ENCODE data around the gene GPN2. TPM values are rescaled to one million over a fixed set of nuclear protein-coding genes. Genes with fewer than 3 reads are reported as not detected.

Gene GPN2
- total and polyA plus RNA-seq, 4 donors = 9.5 to 12.7 (median 10.4) TPM

GRCh38 chr1:26921540-26922430 lies 31.7 kb upstream of the GPN2 start, which contains the start of gene NUDC:
Gene NUDC, plus strand, starts transcription at chr1:26921743. Its CDS starts 106 bp downstream, at chr1:26921849.
- no peaks in the 10 kb centered on the region for H3K9me3 ChIP-seq (ENCODE audit: control insufficient read depth in 4 of 4, low read length in 3 of 4)
- peak within 1 kb of the TSS; percentile 89 to 90 for H3K27ac ChIP-seq (ENCODE audit: low read depth in 1 of 2, low read length in 2 of 2)
- WGBS = under 1% methylated on average over 83 of the region's 83 CpGs

More at GRCh38 chr1:26921540-26922430, 31.7 kb upstream of the GPN2 start, which contains the start of gene NUDC:
- no peaks in the 10 kb centered on the region for H3K27me3 ChIP-seq (ENCODE audit: control insufficient read depth in 4 of 4, insufficient read depth in 4 of 4, low read length in 3 of 4)
- H3K36me3 ChIP-seq (ENCODE audit: control insufficient read depth in 4 of 4, insufficient read depth in 3 of 4, low read depth in 1 of 4, low read length in 3 of 4) = peaks cover 1 to 14% (median 11%) of the 10 kb centered on the region in 4 donors
- H3K4me1 ChIP-seq (ENCODE audit: control insufficient read depth in 4 of 4, insufficient read depth in 4 of 4, low read length in 3 of 4) = peaks cover 4 to 20% (median 12%) of the 10 kb centered on the region in 4 donors
- H3K9ac ChIP-seq (ENCODE audit: low read depth in 1 of 2, low read length in 2 of 2) = peak within 1 kb of the TSS; percentile 60 to 81
- peak within 1 kb of the TSS; percentile 71 to 88 (median 74) for H3K4me3 ChIP-seq (ENCODE audit: low read depth in 1 of 3, low read length in 3 of 3)
- TF ChIP-seq SP1 (IDR thresholded peaks at IDR 0.05) (peak; percentile 86), ZBTB33 (IDR thresholded peaks at IDR 0.05) (no peak), EGR1 (IDR thresholded peaks at IDR 0.05; ENCODE audit: low read depth in 2 of 2) (no peak), YY1 (IDR thresholded peaks at IDR 0.05) (peak; percentile 95), FOXA1 (IDR thresholded peaks at IDR 0.05) (peak; percentile 46), REST (IDR thresholded peaks at IDR 0.05) (peak; percentile 85), JUND (IDR thresholded peaks at IDR 0.05) (no peak), RXRA (IDR thresholded peaks at IDR 0.05) (peak; percentile 93 to 99), RAD21 (IDR thresholded peaks at IDR 0.05) (peak in 1 of 2 donors; percentile 33), GABPA (IDR thresholded peaks at IDR 0.05 in 1 of 2, conservative IDR thresholded peaks at IDR 0.05 in 1 of 2) (peak; percentile 67 to 93), HNF4A (conservative IDR thresholded peaks at IDR 0.05) (peak in 1 of 2 donors; percentile 24), MAX (IDR thresholded peaks at IDR 0.05) (peak; percentile 43), CTCF (IDR thresholded peaks at IDR 0.05; ENCODE audit: low read depth, low read length, missing input control) (no peak), ATF3 (IDR thresholded peaks at IDR 0.05) (no peak), HNF4G (IDR thresholded peaks at IDR 0.05) (no peak), FOXA2 (IDR thresholded peaks at IDR 0.05) (no peak), TAF1 (conservative IDR thresholded peaks at IDR 0.05) (no peak), NR2F2 (IDR thresholded peaks at IDR 0.05) (no peak)
- peak; percentile 95 for DNase-seq (ENCODE audit: low spot score)
